Left ventricle myocardium superior (tissue), 1 donor: ENCODE measurements around the gene FAM193A. TPM values are rescaled to one million over a fixed set of nuclear protein-coding genes. Genes with fewer than 3 reads are reported as not detected.
"Not testable (repeated sequence)": the region's sequence is repeated elsewhere in the genome, so short reads cannot be mapped to it uniquely, and the experiment has no call there.

Experiments used
- ATAC-seq: fragments of 200-7000 bp; cut with Tn5 transposase; one replicate; pipeline ENCODE4 v1.9.1; 2020; ENCODE audit warnings: mild to moderate bottlenecking, moderate library complexity
- DNase-seq: peaks from one replicate; pipeline ENCODE4 v3.0.0-alpha.2; 2020
- intact Hi-C: fragments of 100-400 bp; cut with micrococcal nuclease; formaldehyde crosslinking; loops from one replicate; pipeline ENCODE4 v1.11.0; 2022
- total RNA-seq: library from RNA; stranded (reverse); fragmentation: NEBNext Ultra II Directional; extraction: Animal tissue kit (Norgen Biotek cat#: 25700); gene quantifications from one replicate; pipeline ENCODE4 v1.2.1, GENCODE V29; 2021
- donor health status: DM: no; HTN: yes; CAD: no; lungs with severe emphysema.

The FAM193A gene
- total RNA-seq, 1 donor from 2014 or later, result 16.0 TPM

DNA sequence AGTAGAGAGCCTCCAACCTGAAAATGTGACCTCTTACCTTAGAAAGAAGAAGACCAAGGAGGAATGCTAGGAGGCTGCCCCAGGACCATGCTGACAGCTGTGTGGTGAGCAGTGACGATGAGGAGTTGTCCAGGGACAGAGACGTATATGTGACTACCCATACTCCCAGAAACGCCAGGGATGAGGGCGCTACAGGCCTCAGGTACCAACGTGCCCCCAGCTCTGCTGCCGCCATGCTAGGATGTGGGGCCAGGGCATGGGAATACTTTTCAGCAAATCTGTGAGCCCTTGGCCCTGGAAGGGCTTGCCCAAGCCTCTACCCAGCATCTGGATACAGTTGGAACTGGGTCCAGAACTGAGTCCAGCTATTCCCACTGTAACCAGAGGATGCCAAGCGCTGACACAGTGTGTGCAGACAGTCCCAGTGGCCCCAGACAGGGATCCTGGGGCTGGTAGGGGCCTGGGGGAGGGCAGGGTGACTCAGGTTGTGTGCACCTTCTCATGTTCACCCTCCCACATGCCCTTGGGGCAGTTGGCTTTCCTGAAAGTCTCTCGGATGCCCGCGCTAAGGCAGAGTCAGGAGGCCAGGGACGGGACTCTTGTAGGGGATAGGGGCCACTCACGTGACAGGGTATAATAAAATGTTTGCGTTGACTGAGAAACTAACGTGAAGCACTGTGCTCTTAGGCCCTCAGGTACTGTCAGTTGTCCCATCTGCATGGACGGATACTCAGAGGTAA lies 23.9 kb upstream of the FAM193A start:
- DNase-seq (no peak), ATAC-seq (no peak)
- intact Hi-C loops, result no loop called here

- ATAC-seq, DNase-seq, intact Hi-C loops: not testable (repeated sequence)
Observed at GRCh38 chr4:2514193-2514592, 22.3 kb upstream of the FAM193A start.

DNA sequence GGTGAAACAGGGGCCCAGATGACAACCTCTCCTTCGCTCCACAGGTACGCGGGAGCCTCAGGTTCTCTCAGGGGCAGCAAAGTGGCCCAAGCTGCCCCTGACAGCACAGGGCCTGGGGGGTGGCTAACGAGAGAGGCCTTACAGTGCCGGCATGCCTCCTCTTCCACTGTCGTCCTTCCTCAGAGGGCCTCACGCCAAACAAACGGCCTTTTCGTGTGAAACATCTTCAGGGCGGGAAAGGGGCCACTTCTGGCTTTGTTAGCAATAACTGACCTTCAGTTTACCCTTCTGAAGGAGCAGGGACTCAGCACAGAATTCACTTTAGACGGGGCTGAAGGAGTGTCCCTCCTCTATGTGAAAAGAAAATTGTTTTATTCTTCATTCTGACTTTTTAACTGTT lies 21.5 kb upstream of the FAM193A start:
- ATAC-seq, DNase-seq, intact Hi-C loops: not testable (repeated sequence)

GRCh38 chr4:2515830-2516550 lies 20.5 kb upstream of the FAM193A start:
- peak; percentile 71 for DNase-seq
- ATAC-seq, result peak; percentile 92
- intact Hi-C loops, result no loop called here

GRCh38 chr4:2516635-2517034 lies 19.8 kb upstream of the FAM193A start:
- intact Hi-C loops, result no loop called here
- DNase-seq, result no peak
- ATAC-seq, result peak; percentile 6

- ATAC-seq, result no peak
- no peak for DNase-seq
- intact Hi-C loops, result no loop called here
Observed at GRCh38 chr4:2526559-2526958, 9.9 kb upstream of the FAM193A start.

GRCh38 chr4:2534904-2535375 lies 1.5 kb upstream of the FAM193A start:
- DNase-seq (no peak), ATAC-seq (no peak)
- intact Hi-C loops, result no loop called here

DNA sequence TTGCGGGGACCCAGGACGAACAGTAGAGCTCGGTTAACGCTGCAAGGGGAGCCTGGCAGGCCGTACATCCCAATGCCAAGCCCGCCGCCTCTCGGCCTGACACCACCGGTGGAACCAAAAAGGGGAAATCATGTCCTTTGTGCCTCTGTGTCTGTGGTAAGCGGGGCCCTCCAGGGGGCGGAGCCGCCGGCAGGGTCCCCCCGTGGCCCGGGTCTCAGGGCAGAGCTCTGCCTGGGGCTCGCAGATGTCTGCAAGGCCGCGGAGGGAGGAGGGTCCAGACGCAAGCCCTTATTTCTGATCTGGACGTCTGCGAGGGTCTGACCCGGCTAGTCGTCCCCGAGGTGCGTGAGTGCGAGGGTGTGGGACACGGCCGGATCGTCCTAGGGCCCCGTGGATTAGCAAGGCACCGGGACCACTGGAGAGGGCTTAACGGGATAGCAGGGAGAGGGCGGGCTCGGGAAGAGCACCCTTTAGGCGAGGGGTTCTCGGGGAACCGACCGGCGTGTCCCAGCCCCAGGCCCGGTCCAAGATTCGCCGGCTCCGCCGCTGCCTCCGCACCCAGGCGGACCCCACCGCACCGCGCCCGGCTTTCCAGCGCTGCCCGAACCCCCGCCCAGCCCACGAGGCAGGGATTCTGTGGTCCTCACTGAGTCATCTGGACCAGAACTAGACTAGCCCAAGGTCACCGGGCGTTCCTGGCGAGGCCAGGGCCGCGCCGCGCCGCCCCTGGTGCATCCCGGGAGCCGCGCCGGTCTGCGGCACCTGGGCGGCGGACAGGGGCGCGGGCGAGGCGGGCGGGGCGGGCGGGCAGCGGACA lies 863 bp upstream of the FAM193A start:
- ATAC-seq, result peak; percentile 21
- peak; percentile 67 for DNase-seq
- intact Hi-C loops, result no loop called here

DNA sequence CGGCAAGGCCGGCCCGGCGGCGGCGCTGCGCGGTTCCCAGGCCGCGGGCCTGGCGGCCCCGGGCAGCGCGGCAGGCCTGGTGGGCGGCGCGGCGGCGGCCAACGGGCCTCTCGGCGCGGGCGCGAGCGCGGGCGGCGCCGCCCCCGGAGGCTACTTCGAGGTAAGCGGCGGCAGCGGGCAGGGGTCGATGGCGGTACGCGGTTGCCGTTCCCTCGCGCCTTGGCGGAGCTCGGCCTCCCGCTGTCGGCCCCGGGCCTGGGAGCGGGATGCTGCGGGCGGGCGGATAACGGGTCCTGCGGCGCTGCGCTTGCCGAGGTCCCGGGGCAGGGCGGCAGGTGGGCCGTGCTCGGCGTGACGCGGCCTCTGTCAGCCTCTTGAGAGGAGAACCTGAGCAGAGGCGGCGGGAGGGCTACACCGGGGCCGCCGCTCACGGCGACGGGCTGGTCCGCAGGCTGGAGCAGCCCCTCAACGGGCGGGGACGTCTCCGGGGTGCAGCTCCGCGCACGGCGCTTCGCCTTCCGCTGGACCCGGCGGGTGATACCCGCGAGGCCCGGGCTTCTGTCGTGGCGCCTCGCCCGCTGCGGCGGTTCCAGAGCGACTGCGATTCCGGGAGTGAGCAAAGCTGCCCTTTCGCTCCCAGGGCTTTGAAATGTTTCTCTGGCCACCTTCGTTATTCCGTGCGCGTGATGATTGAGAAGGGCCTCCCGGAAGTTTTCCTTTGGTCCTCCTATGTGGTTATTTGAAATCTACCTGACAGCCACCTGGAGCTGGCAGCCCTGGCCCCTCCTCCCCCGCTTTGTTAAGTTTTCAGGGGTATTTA lies 774 bp downstream of the FAM193A start:
- intact Hi-C loops, result no loop called here
- ATAC-seq (no peak), DNase-seq (peak; percentile 68)

DNA sequence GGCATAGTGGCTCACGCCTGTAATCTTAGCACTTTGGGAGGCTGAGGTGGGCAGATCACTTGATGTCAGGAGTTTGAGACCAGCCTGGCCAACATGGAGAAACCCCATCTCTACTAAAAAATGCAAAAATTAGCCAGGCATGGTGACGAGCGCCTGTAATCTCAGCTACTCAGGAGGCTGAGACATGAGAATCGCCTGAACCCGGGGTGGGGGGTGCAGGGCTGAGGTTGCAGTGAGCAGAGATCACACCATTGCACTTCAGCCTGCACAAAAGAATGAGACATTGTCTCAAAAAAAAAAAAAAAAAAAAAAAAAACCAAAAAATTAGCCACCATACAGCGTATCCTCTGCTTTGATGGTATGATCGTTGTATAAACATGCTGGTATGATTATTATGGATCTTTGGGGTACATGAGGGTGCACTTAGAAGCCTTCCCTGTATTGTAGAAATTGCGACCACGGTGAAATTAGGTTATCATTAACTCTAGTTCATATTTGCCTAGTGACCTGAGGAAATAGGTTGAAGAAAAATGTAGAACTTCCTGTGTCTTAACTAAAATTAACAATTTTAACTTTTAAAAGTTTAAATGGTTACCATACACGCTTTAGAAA lies 7.2 kb downstream of the FAM193A start:
- not testable (repeated sequence) for ATAC-seq, DNase-seq

DNA sequence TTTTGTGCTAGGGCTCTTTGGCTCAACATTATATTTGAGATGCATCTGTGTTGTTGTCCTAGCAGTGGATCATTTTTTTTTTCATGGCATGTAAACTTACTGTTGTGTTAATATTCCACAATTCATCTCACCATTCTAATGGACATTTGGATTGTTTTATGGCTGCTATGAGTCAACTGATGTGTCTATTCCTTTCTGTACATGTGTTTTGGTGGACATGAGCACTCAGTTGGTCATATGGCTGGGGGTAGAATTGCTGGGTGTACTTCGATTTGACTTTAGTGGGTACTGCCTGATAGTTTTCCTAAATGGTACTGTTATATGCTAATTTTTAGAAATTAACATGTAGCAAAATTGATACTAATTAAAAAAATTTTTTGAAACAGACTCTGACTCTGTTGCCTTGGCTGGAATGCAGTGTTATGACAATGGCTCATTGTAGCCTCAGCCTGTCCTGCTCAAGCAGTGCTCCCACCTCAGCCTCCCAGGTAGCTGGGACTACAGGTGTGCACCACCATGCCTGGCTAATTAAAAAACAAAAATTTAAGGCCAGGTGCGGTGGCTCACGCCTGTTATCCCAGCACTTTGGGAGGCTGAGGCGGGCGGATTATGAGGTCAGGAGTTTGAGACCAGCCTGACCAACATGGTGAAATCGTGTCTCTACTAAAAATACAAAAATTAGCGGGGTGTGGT lies 9.0 kb downstream of the FAM193A start:
- DNase-seq, result no peak
- intact Hi-C loops, result no loop called here
- ATAC-seq, result no peak

More for the DNA sequence above, 7.2 kb downstream of the FAM193A start:
- intact Hi-C loops, result not testable (repeated sequence)

DNA sequence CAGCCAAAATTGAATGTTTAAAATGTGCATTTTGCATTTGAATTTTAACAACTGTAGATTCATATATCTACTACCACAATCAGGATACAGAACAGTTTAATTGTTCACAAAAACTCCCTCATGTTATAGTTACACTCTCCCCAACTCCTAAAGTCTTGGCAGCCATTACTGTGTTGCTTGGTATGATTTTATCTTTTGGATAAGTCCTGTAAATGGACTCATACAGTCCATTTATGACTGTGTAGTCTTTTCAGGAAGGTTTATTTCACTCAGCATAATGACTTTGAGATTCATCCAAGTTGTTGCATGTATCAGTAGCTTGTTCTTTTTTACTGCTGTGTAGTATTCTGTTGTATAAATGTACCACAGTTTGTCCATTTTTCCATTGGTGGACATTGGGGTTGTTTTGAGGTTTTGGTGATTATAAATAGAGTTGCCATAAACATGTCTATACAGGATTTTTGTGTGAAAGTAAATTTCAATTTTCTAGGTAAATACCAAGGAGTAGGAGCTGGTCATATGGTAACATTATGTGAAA lies 9.9 kb downstream of the FAM193A start:
- DNase-seq (no peak), ATAC-seq (no peak)
- intact Hi-C loops, result no loop called here

DNA sequence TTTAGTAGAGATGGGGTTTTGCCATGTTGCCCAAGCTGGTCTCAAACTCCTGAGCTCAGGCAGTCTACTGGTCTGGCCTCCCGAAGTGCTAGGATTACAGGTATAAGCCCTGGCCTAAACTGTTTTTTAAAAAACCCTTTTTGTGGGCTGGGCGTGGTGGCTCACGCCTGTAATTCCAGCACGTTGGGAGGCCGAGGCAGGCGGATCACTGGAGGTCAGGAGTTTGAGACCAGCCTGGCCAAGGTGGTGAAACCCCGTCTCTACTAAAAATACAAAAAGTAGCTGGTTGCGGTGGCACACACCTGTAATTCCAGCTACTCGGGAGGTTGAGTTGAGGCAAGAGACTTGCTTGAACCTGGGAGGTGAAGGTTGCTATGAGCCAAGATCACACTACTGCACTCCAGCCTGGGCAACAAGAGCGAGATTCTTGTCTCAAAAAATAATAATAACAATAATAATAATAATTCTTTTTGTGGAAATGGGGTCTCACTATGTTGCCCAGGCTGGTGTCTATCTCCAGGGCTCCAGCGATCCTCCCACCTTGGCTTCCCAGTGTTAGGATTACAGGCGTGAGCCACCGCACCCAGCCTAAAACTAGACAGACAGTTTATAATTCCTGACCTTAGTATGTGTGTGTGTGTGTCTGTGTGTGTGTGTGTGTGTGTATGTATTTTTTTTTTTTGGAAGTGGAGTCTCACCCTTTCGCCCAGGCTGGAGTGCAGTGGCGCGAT lies 10.7 kb downstream of the FAM193A start:
- intact Hi-C loops, DNase-seq, ATAC-seq: not testable (repeated sequence)

GRCh38 chr4:2551118-2551517 lies 14.7 kb downstream of the FAM193A start:
- intact Hi-C loops, result no loop called here
- ATAC-seq, result no peak

DNA sequence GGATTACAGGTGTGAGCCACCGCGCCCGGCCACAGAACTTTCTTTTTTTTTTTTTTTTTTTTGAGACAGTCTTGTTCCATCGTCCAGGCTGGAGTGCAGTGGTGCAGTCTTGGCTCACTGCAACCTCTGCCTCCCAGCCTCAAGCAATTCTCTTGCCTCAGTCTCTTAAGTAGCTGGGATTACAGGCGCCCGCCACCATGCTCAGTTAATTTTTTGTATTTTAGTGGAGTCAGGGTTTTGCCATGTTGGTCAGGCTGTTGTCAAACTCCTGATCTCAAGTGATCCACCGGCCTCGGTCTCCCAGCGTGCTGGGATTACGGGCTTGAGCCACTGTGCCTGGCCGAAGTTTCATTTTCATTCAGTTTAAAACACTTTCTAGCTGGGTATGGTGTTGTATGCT lies 16.4 kb downstream of the FAM193A start:
- ATAC-seq, result no peak
- intact Hi-C loops, result no loop called here
- DNase-seq, result no peak

More at GRCh38 chr4:2551118-2551517, 14.7 kb downstream of the FAM193A start:
- DNase-seq, result no peak

GRCh38 chr4:2558301-2558700 lies 21.9 kb downstream of the FAM193A start:
- DNase-seq (no peak), ATAC-seq (no peak)
- intact Hi-C loops, result no loop called here

DNA sequence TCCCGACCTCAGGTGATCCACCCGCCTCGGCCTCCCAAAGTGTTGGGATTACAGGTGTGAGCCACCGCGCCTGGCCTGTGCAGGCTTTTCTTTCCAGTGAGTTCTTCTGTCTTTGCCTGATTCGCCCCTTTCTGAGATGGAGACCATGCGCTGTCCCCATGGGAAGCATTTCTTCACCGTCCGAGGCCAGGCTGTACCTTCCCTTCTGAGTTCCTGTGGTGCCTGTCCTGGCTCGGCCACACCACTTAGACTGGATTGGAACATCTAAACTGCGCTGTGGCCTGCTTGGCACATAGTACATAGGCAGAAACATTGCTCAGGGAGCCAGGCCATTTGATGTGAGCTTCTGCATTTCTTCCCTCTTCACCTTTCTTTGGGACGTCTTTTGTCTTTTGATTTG lies 23.7 kb downstream of the FAM193A start:
- peak; percentile 34 for ATAC-seq
- intact Hi-C loops, result no loop called here
- no peak for DNase-seq
